IPS DF 19.7 (cell line): ENCODE data around the gene LRSAM1.

Source experiments
- DNase-seq: peaks from one replicate; pipeline ENCODE4 v3.0.0-alpha.2; 2013; ENCODE audit warnings: low read depth, low spot score

Gene LRSAM1

GRCh38 chr9:127426756-127427155, 24.6 kb upstream of the LRSAM1 start:
- no peak for DNase-seq

GRCh38 chr9:127428348-127428747, 23.0 kb upstream of the LRSAM1 start:
- DNase-seq, result no peak

GRCh38 chr9:127430415-127430814, 20.9 kb upstream of the LRSAM1 start:
- DNase-seq, result no peak

GRCh38 chr9:127437497-127438264, 13.6 kb upstream of the LRSAM1 start:
- no peak for DNase-seq

- no peak for DNase-seq
These were observed 12.9 kb upstream of the LRSAM1 start for GRCh38 chr9:127438394-127438793.

GRCh38 chr9:127444283-127444920, 6.9 kb upstream of the LRSAM1 start:
- no peak for DNase-seq

- no peak for DNase-seq
These were observed 6.1 kb upstream of the LRSAM1 start for GRCh38 chr9:127444921-127445850.

- no peak for DNase-seq
These were observed 5.2 kb upstream of the LRSAM1 start for GRCh38 chr9:127445851-127446712.

- no peak for DNase-seq
These were observed 4.4 kb upstream of the LRSAM1 start for GRCh38 chr9:127446713-127447415.

GRCh38 chr9:127447416-127448111, 3.7 kb upstream of the LRSAM1 start:
- DNase-seq, result no peak

GRCh38 chr9:127448112-127448805, 3.1 kb upstream of the LRSAM1 start:
- no peak for DNase-seq

GRCh38 chr9:127449332-127449966, 1.9 kb upstream of the LRSAM1 start:
- no peak for DNase-seq

GRCh38 chr9:127450243-127450760, 1.0 kb upstream of the LRSAM1 start:
- no peak for DNase-seq

GRCh38 chr9:127451608-127451857, 223 bp downstream of the LRSAM1 start:
- no peak for DNase-seq

GRCh38 chr9:127451858-127452656, 747 bp downstream of the LRSAM1 start:
- no peak for DNase-seq

GRCh38 chr9:127452691-127453090, 1.4 kb downstream of the LRSAM1 start:
- no peak for DNase-seq

GRCh38 chr9:127455324-127455992, 4.1 kb downstream of the LRSAM1 start:
- DNase-seq, result no peak
